ENCODE results near the gene RASGRP2. TPM values are rescaled to one million over a fixed set of nuclear protein-coding genes. Genes with fewer than 3 reads are reported as not detected.

The RASGRP2 gene
- 5.8 TPM for polyA plus RNA-seq (2012; ENCODE audit: insufficient read depth, insufficient read length, low read depth)

GRCh38 chr11:64743591-64744543, at the start of gene RASGRP2:
Gene RASGRP2, minus strand, starts transcription at chr11:64744142. Its CDS starts 1,276 bp downstream, at chr11:64742866.
- Histone ChIP-seq H3K36me3 (no peaks in the 10 kb centered on the region), H3K9me3 (no peaks in the 10 kb centered on the region), H3K4me3 (ENCODE audit: low read depth, low read length) (peak within 1 kb of the TSS; percentile 41; the same call in 1 of the 2 replicates), H3K4me1 (no peaks in the 10 kb centered on the region; the same call in 1 of the 2 replicates), H3K27me3 (peaks cover 27% of the 10 kb centered on the region)
- peak; percentile 44 for TF ChIP-seq CTCF (IDR thresholded peaks at IDR 0.05; ENCODE audit: low read depth, low read length)
- DNase-seq, result no peak

- Histone ChIP-seq H3K27me3 (no peaks in the 10 kb centered on the region), H3K9me3 (no peaks in the 10 kb centered on the region), H3K36me3 (no peaks in the 10 kb centered on the region), H3K4me1 (no peaks in the 10 kb centered on the region), H3K4me3 (ENCODE audit: low read depth, low read length) (no peak overlapping the region)
- DNase-seq, result no peak
- no peak for TF ChIP-seq CTCF (IDR thresholded peaks at IDR 0.05; ENCODE audit: low read depth, low read length)
These were observed 48.5 kb upstream of the RASGRP2 start for GRCh38 chr11:64792482-64792881.

GRCh38 chr11:64791781-64792291, 47.9 kb upstream of the RASGRP2 start:
- Histone ChIP-seq H3K4me1 (no peaks in the 10 kb centered on the region), H3K4me3 (ENCODE audit: low read depth, low read length) (no peak overlapping the region), H3K36me3 (no peaks in the 10 kb centered on the region), H3K9me3 (no peaks in the 10 kb centered on the region), H3K27me3 (no peaks in the 10 kb centered on the region)
- no peak for TF ChIP-seq CTCF (IDR thresholded peaks at IDR 0.05; ENCODE audit: low read depth, low read length)
- no peak for DNase-seq

- H3K4me3 ChIP-seq (ENCODE audit: low read depth, low read length), result no peak overlapping the region
- no peak for TF ChIP-seq CTCF (IDR thresholded peaks at IDR 0.05; ENCODE audit: low read depth, low read length)
- H3K4me1 ChIP-seq, result no peaks in the 10 kb centered on the region
- DNase-seq, result no peak
- H3K9me3 ChIP-seq, result no peaks in the 10 kb centered on the region
- no peaks in the 10 kb centered on the region for H3K36me3 ChIP-seq
- no peaks in the 10 kb centered on the region for H3K27me3 ChIP-seq
These were observed 46.5 kb upstream of the RASGRP2 start for GRCh38 chr11:64790205-64791095.

- Histone ChIP-seq H3K27me3 (no peaks in the 10 kb centered on the region), H3K9me3 (no peaks in the 10 kb centered on the region), H3K4me1 (no peaks in the 10 kb centered on the region), H3K4me3 (ENCODE audit: low read depth, low read length) (no peak overlapping the region), H3K36me3 (no peaks in the 10 kb centered on the region)
- DNase-seq, result no peak
- TF ChIP-seq CTCF (IDR thresholded peaks at IDR 0.05; ENCODE audit: low read depth, low read length), result no peak
These were observed 45.6 kb upstream of the RASGRP2 start for GRCh38 chr11:64789331-64790204.

Data from BE2C (cell line).